KOPT-K1 (cell line): ENCODE data around the gene SRCIN1.

Source experiments
- H3K27ac ChIP-seq: fragments of 200-600 bp; sonication (generic); 2 replicates; pipeline ENCODE4 v1.5.1; 2016; ENCODE audit warnings: antibody characterized with exemption, mild to moderate bottlenecking, low read depth, low read length; ENCODE audit not compliant: poor library complexity, severe bottlenecking
- H3K36me3 ChIP-seq: fragments of 200-600 bp; sonication (generic); 2 replicates; pipeline ENCODE4 v1.5.1; 2017; ENCODE audit warnings: antibody characterized with exemption, mild to moderate bottlenecking, low read length, moderate library complexity; ENCODE audit not compliant: insufficient read depth
- H3K9me3 ChIP-seq: fragments of 200-600 bp; sonication (generic); 2 replicates; pipeline ENCODE4 v1.5.1; 2017; ENCODE audit warnings: antibody characterized with exemption, low read length, mild to moderate bottlenecking; ENCODE audit not compliant: insufficient read depth, poor library complexity, severe bottlenecking

Gene SRCIN1

DNA sequence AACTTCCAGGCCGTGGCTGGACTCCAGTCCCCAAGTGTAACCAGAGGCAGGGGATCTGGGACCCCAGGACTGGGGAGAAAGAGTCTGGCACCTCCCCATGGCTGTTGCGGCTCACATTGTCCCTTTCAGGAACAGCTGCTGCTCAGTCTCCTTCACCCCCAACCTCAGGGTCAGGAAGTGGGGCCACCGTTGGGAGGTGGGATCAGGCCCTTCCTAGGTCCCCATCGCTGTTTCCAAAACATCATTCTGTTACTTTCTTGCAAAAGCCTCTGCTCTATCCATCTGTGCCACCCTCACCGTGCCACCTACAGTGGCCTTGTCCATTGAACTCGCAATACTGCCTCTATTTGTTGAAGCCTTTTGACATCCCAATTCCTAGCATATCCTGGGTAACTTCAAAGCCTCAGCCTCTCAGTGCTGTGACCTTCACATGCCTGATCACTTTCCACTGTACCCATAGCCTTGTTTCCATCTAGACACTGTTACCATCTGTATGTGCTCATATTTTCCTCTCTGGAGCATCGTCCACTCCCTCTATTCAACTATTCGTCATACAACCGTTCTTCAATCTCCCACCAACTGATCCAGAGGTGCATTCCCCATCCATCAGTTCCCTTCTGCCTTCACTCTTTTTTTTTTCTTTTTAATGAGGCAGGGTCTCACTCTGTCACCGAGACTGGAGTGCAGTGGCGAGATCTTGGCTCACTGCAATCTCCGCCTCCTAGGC is 15.0 kb upstream of the SRCIN1 start:
- Histone ChIP-seq H3K9me3 (no peaks in the 10 kb centered on the region), H3K27ac (no peak overlapping the region), H3K36me3 (no peaks in the 10 kb centered on the region)

DNA sequence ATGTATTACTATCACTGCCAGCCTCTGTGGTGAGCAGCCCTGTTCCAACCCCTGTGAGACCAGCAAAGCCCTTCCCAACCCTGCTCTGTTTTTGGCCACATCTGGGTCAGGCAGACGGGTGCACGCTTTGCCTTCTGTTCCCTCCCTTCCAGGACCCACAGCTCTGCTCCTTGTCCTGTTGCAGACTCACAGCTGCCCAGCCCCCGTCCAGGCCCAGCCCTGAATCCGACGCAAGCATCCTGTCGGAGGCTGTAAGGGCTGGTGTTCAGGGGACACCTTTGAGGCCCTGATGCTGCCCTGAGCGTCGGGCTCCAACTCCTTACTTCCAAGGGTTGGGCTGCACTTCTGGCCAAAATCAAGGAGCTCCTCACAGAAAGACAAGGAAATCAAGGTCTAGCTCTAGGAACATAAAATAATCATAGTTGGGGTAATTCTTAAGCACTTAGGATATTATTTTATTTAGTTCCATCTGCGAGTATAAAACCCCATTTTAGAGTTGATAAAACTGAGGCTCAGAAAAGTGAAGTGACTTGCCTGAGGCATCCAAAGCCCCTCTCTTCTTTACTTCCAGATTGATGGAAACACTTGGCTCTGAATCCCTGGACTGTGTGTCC is 14.3 kb upstream of the SRCIN1 start:
- H3K27ac ChIP-seq: no peak overlapping the region
- H3K9me3 ChIP-seq: no peaks in the 10 kb centered on the region
- H3K36me3 ChIP-seq: no peaks in the 10 kb centered on the region

DNA sequence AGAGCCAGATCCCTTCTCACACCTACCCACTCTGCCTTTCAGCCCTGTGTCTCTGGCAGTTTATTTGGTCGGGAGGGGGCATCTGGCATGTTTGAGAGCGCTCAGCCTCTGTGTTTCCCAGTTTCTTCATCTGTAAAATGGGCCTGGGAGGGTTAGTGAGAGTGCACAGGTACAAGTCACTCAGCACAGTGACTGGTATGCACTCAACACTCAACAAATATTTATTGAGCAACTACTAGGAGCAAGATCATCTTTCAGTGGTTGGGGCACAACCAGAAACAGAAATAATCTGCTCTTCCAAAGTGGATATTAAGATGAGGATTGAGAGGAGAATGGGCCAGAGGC is 13.7 kb upstream of the SRCIN1 start:
- no peaks in the 10 kb centered on the region for H3K36me3 ChIP-seq
- no peaks in the 10 kb centered on the region for H3K9me3 ChIP-seq
- no peak overlapping the region for H3K27ac ChIP-seq

DNA sequence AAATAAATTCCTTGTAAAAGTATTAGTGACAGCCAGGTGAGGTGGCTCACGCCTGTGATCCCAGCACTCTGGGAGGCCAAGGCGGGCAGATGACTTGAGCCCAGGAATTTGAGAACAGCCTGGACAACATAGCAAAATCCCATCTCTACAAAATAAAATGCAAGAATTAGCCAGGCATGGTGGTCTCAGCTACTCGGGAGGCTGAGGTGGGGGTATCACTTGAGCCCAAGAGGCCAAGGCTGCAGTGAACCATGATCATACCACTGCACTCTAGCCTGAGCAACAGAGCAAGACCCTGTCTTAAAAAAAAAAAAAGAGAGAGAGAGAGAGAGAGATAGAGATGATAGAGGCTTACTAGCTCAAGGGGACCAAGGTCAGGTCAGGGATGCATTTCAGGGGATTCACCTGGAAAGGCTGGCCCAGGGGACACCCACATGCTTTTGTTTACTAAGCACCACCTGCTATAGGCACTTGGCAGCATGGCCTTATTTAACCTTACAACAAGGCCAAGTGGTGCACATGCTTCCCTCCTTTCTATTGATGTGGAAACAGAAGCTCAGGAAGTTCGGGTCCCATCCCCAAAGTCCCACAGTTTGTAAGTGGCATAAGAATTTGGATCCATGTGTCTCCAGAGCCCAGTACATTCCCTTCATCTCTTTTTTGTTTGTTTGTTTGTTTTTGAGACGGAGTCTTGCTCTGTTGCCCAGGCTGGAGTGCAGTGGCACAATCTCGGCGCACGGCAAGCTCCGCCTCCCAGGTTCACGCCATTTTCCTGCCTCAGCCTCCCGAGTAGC is 12.4 kb upstream of the SRCIN1 start:
- Histone ChIP-seq H3K9me3 (no peaks in the 10 kb centered on the region), H3K27ac (no peak overlapping the region), H3K36me3 (no peaks in the 10 kb centered on the region)

DNA sequence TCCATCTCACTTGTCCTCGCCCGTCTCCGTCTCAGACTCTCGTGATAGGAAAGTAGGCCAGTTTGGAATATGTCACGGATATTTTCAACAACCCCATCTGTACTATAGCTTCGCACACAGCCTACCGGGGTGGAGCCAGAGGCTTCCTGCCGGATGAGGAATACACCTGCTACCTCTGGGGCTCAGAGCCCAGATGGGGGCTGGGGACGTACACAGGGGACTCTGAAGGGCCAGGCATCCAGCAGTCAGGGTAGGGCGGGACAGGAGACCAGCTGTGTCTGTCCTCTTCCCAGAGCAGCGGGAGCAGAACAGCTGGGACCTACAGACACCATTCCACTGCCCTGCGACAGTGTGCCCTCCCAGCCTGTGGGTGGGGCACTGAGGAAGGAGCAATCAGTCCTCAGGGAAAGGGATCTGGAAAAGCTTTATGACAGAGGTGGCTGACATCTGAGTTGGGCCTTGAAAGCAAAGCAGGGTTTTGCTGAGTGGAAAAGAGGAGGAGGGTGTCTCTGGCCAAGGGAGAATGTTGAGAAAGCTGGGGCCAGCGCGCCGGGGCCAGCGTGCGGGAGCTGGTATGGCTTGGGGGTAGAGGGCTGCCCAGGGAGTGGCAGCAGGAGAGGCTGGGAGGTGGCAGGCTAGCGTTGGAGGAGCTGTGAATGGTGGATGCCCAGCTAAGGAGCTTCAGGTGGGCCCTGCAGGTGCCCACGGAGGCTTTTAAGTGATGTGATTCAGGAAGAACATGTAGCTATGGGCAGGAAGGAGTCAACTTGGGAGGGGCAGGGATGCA is 11.5 kb upstream of the SRCIN1 start:
- Histone ChIP-seq H3K9me3 (peaks cover 1% of the 10 kb centered on the region), H3K27ac (no peak overlapping the region), H3K36me3 (no peaks in the 10 kb centered on the region)

DNA sequence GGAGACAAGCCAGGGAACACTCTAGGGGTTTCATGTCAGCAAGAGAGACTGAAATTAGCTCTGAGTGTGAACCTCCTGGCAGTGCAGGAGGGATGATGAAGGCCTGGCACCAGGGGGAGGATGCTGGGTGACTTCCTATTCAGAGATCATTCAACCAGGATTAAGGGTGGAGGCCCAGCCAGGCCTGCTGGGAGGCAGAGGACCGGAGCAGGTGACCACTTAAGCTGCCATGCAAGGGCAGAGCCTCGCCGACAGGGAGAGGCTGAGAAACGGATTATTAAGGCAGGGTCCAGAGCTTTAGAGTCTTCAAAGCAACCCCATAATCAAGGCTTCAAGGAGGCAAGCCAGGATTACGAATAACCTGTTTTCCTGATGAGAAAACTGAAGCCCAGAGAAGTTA is 10.6 kb upstream of the SRCIN1 start:
- Histone ChIP-seq H3K27ac (no peak overlapping the region), H3K36me3 (no peaks in the 10 kb centered on the region), H3K9me3 (peaks cover 10% of the 10 kb centered on the region)

DNA sequence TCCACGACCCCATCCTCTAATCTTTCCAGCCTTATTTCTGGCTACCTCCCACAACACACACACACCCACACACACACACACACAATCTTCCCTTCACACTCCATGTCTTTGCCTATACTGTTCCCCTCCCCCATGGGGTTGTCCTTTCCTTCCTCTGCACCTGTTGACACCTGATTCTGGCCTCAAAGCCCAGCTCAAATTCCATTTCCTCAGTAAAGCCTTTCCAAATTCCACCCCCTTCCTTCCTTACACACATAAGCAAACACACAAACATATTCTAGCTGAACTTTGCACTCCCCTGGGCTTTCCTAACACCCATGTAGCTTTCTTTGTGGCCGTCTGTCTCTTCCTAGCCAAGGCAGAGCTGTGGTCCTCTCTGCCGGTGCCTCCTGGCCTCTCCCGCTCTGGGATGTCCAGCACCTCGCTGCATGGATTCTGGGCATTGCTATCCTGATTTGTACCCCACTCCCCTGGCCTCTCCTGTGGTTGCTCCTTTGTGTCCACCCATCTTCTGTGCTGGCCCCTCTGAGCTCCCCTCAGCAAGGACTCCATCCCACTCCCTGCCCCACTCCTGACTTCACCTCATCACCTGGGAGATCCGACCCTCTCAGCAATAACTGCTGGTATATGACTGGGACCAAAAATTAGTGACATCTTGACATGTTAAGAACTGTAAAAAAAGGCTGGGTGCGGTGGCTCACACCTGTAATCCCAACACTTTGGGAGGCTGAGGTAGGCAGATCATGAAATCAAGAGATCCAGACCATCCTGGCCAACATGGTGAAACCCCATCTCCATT is 8.4 kb upstream of the SRCIN1 start:
- H3K9me3 ChIP-seq: peaks cover 11% of the 10 kb centered on the region
- no peaks in the 10 kb centered on the region for H3K36me3 ChIP-seq
- no peak overlapping the region for H3K27ac ChIP-seq

DNA sequence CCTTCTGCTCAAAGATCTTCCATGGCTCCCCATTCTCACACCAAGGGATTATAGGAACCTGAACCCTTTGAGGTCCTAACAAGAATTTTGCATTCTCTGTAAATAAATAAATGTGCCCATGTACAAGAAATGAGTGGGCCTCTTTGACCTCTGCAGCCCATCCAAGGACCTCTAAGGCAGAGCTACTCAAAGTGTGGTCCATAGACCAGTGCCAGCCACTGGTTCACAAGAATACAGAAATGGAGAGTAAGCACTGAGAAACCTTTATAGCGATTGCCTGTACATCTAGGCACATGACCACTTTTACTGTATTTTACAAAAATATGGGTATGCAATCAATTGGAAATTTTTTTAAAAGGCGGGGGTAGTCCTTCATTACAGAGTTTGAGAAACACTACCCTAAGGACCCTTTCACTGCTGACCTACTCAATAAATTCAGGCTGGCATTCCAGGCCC is 7.8 kb upstream of the SRCIN1 start:
- Histone ChIP-seq H3K27ac (no peak overlapping the region), H3K36me3 (no peaks in the 10 kb centered on the region), H3K9me3 (peaks cover 11% of the 10 kb centered on the region)

DNA sequence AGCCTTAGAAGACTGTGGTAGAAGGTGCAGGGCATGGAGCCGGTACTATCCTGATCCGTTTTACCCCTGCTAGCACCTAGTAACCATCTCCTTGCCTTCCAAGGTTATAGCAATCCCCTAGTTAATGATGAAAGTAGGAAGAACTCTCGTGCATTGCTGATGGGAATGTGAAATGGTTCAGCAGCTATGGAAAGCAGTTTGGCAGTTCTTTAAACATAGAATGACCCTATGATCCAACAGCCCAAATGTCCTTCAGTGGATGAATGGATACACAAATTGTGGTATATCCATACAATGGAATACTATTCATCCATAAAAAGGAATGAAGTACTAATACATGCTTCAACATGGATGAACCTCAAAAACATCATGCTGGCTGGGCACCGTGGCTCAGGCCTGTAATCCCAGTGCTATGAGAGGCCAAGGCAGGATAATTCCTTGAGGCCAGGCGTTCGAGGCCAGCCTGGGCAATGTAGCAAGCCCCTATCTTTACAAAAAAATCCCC is 6.2 kb upstream of the SRCIN1 start:
- Histone ChIP-seq H3K9me3 (peaks cover 11% of the 10 kb centered on the region), H3K27ac (no peak overlapping the region), H3K36me3 (no peaks in the 10 kb centered on the region)

DNA sequence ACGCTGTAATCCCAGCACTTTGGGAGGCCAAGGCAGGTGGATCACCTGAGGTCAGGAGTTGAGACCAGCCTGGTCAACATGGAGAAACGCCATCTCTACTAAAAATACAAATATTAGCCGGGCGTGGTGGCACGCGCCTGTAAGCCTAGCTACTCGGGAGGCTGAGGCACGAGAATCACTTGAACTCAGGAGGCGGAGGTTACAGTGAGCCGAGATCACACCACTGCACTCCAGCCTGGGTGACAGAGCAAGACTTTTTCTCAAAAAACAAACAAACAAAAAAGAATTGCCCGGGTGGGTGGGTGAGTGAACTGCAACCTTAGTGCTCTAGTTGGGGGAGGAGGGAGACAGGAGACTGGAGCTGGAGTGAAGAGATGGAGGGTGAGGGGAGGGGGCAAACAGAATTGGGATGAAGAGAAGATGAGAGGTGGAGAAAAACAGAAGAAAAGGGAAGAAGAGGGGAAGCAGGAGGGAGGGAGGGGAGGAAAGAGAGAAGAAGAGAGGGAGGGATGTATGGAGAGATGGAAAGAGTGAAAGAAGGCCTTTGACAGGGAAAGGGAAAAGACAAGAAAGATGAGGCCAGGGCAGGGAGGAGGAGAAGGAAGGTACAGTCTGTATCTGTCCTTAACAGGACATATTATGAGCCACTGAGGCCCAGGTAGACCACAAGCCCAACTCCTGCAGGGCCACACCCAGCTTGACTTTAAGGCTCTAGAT is 5.5 kb upstream of the SRCIN1 start:
- H3K27ac ChIP-seq: no peak overlapping the region

DNA sequence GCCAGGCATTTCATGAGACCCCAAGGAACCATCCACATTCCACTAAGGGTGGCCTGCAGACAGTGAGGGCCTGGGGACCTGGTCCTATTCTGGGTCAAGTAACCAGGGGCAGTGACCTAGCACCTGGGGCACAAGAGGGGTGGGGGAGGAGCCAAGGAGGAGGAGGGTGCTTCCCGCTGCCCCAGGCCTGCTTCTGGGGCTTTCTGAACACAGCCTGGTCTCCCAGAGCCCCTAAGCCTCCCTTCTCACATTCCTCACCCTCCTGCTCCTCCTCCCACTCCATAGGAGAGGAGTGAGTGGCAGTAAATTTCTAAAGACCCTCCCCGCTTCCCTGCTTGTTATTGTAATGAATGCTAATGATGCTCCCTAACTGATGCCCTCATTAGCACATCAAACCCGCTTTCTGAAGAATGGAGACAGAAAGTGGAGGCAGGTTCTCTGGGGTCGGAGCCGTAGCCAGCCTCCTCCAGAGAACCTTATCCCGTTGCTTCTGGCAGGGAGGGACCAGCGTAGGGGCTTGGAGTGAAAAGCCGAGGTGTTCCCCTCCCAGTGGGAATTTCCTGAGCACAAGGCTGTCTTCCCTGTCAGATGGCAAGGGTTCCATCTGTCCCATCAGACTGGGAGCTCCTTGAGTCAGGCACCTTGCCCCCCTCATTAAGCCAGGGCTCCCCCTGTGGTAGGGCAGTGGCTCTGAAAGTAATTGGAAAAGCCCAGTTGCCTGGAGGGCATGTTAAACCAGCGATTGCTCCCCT is 3.7 kb upstream of the SRCIN1 start:
- Histone ChIP-seq H3K36me3 (no peaks in the 10 kb centered on the region), H3K9me3 (peaks cover 11% of the 10 kb centered on the region), H3K27ac (no peak overlapping the region)

More for the DNA sequence above, 5.5 kb upstream of the SRCIN1 start:
- no peaks in the 10 kb centered on the region for H3K36me3 ChIP-seq
- H3K9me3 ChIP-seq: peaks cover 11% of the 10 kb centered on the region

DNA sequence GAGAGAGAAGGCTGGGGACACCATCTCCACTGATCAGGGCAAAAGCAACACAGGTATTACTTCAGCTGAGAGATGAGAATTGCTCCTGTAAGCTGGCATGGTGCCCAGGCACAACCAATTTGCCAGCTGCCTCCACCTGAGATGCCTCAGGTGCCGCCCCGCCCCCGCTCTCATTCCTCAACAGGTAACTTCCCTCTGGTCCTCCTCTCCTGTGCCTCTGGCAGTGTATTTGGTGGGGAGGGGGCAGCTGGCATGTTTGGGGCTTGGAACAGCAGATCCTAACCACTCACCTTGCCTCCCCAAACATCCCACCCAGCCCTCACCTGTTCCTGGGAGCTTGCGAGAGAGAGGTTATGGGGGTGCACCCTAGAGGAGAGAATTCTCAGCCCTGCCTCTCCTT is 2.9 kb upstream of the SRCIN1 start:
- no peak overlapping the region for H3K27ac ChIP-seq
- peaks cover 11% of the 10 kb centered on the region for H3K9me3 ChIP-seq
- H3K36me3 ChIP-seq: no peaks in the 10 kb centered on the region
